Osteoblast (primary cell): Measurements from ENCODE around the gene MAP2K1. TPM values are rescaled to one million over a fixed set of nuclear protein-coding genes. Genes with fewer than 3 reads are reported as not detected.

Source experiments
- DNase-seq: peaks from one replicate; pipeline ENCODE4 v3.0.0; 2011; ENCODE audit warnings: low spot score, mixed read lengths; ENCODE audit not compliant: insufficient read length; ENCODE audit errors: missing footprints
- H2AFZ ChIP-seq: 2 replicates; pipeline ENCODE4 v1.6.0; 2011; ENCODE audit warnings: mild to moderate bottlenecking, low read length
- H3K27ac ChIP-seq: 2 replicates; pipeline ENCODE4 v1.5.1; 2011; ENCODE audit warnings: mild to moderate bottlenecking, low read depth, low read length, moderate library complexity
- H3K27me3 ChIP-seq: 2 replicates; pipeline ENCODE4 v1.6.0; 2012; ENCODE audit warnings: mild to moderate bottlenecking, control low read depth, inconsistent platforms, low read length, moderate library complexity; ENCODE audit not compliant: insufficient read depth
- H3K36me3 ChIP-seq: 2 replicates; pipeline ENCODE4 v1.5.1; 2011; ENCODE audit warnings: mild to moderate bottlenecking, low read length, control low read depth, moderate library complexity; ENCODE audit not compliant: insufficient read depth
- H3K4me1 ChIP-seq: 2 replicates; pipeline ENCODE4 v1.5.1; 2011; ENCODE audit warnings: mild to moderate bottlenecking, low read length, control low read depth, moderate library complexity; ENCODE audit not compliant: insufficient read depth
- H3K4me2 ChIP-seq: 2 replicates; pipeline ENCODE4 v1.6.0; 2011; ENCODE audit warnings: mild to moderate bottlenecking, low read length; ENCODE audit not compliant: insufficient read depth
- H3K4me3 ChIP-seq: fragments of 200-600 bp; sonication (generic); 3 replicates; pipeline ENCODE4 v1.5.1; 2012; ENCODE audit warnings: mild to moderate bottlenecking, low read length, inconsistent platforms; ENCODE audit not compliant: insufficient read depth
- H3K79me2 ChIP-seq: 2 replicates; pipeline ENCODE4 v1.6.0; 2012; ENCODE audit warnings: mild to moderate bottlenecking, low read length, control low read depth, inconsistent platforms; ENCODE audit not compliant: insufficient read depth
- H3K9me3 ChIP-seq: 2 replicates; pipeline ENCODE4 v1.5.1; 2011; ENCODE audit warnings: low read depth, low read length, control low read depth
- H4K20me1 ChIP-seq: 2 replicates; pipeline ENCODE4 v1.6.0; 2012; ENCODE audit warnings: mild to moderate bottlenecking, low read length, control low read depth; ENCODE audit not compliant: insufficient read depth
- total RNA-seq: library from RNA; depleted of rRNA; stranded (reverse); fragments of >200 nt; gene quantifications from 2 replicates; pipeline ENCODE4 v1.2.3, GENCODE V29; 2012
- TF ChIP-seq, protein P1 (sequence below): IDR thresholded peaks from 2 replicates; pipeline ENCODE4 v1.5.1; 2011; ENCODE audit warnings: mild to moderate bottlenecking, low read depth, low read length, moderate library complexity; ENCODE audit errors: extremely low read depth

The MAP2K1 gene
- total RNA-seq, 1 donor = 19.2 TPM

DNA sequence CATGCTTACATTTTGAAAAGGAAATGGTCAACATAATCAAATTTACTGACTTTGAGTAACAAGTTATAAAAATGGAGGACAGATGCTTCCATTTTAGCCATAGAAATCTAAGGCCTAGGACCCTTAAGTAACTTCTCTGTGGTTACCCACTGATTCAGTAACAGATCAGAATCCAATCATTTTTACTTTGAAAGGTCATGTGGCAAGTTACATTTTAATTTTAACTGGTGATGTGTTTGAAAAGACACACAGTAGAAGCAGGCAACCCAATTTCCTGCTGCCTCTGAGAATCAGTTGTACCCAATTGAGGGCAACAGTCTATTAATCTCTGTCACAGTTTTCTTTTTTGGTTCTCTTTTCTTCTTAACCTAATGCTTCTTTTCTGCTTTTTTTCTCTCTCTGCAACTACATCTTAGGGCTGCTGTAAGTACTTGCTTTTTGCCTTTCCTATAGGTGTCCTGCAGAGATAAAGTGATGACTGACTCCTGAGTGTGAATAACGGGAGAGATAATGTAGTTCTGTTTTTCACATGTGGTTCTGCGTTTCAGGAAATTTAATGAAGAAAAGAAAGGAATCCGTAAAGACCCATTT is 121.7 kb downstream of the MAP2K1 start:
- Histone ChIP-seq H2AFZ (no peak overlapping the region), H3K27ac (no peak overlapping the region), H3K27me3 (no peaks in the 10 kb centered on the region), H3K9me3 (no peaks in the 10 kb centered on the region), H3K4me3 (no peak overlapping the region), H3K4me1 (peaks cover 4% of the 10 kb centered on the region), H3K4me2 (no peak overlapping the region), H3K79me2 (peaks cover 49% of the 10 kb centered on the region), H3K36me3 (peaks cover 7% of the 10 kb centered on the region), H4K20me1 (peaks cover 8% of the 10 kb centered on the region)
- DNase-seq = no peak
- TF ChIP-seq, protein P1, sequence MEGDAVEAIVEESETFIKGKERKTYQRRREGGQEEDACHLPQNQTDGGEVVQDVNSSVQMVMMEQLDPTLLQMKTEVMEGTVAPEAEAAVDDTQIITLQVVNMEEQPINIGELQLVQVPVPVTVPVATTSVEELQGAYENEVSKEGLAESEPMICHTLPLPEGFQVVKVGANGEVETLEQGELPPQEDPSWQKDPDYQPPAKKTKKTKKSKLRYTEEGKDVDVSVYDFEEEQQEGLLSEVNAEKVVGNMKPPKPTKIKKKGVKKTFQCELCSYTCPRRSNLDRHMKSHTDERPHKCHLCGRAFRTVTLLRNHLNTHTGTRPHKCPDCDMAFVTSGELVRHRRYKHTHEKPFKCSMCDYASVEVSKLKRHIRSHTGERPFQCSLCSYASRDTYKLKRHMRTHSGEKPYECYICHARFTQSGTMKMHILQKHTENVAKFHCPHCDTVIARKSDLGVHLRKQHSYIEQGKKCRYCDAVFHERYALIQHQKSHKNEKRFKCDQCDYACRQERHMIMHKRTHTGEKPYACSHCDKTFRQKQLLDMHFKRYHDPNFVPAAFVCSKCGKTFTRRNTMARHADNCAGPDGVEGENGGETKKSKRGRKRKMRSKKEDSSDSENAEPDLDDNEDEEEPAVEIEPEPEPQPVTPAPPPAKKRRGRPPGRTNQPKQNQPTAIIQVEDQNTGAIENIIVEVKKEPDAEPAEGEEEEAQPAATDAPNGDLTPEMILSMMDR = no peak

DNA sequence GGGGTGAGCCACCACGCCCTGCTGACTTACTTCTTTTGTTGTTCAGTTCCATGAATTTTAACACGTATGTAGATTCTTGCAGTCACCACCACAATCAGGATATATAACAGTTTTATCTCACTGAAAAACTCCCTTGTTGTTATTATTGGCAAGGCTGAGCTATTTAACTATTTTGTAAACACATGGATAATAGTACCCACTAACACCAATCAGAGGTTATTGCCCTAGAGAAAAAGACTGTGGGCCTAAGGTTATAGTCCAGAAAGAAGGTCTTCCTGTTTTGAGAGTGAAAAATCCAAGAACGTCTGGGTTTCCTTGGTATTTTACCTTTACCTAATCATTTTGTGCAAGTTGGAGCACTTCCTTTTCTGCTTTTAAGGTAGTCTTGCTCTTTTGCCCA is 127.9 kb downstream of the MAP2K1 start:
- H3K4me1 ChIP-seq = peaks cover 5% of the 10 kb centered on the region
- no peak overlapping the region for H2AFZ ChIP-seq
- no peaks in the 10 kb centered on the region for H3K79me2 ChIP-seq
- no peak overlapping the region for H3K4me3 ChIP-seq
- no peak overlapping the region for H3K4me2 ChIP-seq
- H3K27me3 ChIP-seq = no peaks in the 10 kb centered on the region
- H3K36me3 ChIP-seq = peaks cover 6% of the 10 kb centered on the region
- H3K9me3 ChIP-seq = no peaks in the 10 kb centered on the region
- no peak overlapping the region for H3K27ac ChIP-seq
- no peak for DNase-seq
- TF ChIP-seq, protein P1 = no peak
- no peaks in the 10 kb centered on the region for H4K20me1 ChIP-seq

DNA sequence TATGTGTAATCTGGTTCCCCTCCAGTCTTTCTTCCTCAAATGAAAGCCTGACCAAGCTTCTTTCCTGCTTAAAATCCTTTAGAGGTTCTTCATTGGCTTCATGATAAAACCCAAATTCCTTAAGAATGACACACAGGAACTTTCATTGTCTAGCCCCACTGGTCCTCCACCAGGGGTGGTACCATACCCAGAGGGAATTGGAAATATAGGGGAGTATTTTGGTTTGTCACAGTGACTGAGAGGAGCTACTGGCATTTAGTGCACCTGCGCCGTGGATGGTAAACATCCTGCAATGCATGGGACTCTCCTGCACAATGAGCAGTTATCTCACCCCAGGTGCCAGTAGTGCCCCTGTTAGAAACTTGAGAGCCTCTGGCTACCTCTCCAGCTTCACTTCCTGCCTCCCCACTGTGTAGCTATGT is 129.2 kb downstream of the MAP2K1 start:
- H3K27me3 ChIP-seq = no peaks in the 10 kb centered on the region
- no peaks in the 10 kb centered on the region for H4K20me1 ChIP-seq
- H3K4me2 ChIP-seq = no peak overlapping the region
- H3K27ac ChIP-seq = no peak overlapping the region
- TF ChIP-seq, protein P1 = no peak
- no peak overlapping the region for H2AFZ ChIP-seq
- H3K9me3 ChIP-seq = no peaks in the 10 kb centered on the region
- H3K36me3 ChIP-seq = peaks cover 9% of the 10 kb centered on the region
- no peak overlapping the region for H3K4me3 ChIP-seq
- peak; percentile 84 for DNase-seq
- no peaks in the 10 kb centered on the region for H3K79me2 ChIP-seq
- peaks cover 5% of the 10 kb centered on the region for H3K4me1 ChIP-seq

DNA sequence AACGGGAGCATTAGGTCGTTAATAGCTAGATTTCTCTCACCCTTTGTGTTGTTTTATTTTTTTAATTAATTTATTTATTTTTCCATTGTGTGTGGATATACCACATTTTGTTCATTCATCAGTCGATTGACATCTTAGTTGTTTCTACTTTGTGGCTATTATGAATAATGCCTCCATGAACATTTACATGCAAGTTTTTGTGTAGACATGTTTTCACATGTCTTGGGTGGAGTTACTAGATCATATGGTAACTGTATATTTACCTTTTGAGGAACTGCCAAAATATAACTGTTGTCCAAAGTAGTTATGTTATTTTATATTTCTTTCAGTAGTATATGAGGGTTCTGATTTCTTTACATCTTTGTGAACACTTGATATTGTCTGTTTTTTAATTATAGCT is 137.2 kb downstream of the MAP2K1 start:
- TF ChIP-seq, protein P1 = no peak

More for the DNA sequence above, 137.2 kb downstream of the MAP2K1 start:
- no peak for DNase-seq
- Histone ChIP-seq H4K20me1 (no peaks in the 10 kb centered on the region), H3K9me3 (no peaks in the 10 kb centered on the region), H2AFZ (no peak overlapping the region), H3K4me3 (no peak overlapping the region), H3K27ac (no peak overlapping the region), H3K79me2 (no peaks in the 10 kb centered on the region), H3K36me3 (peaks cover 27% of the 10 kb centered on the region), H3K4me1 (no peaks in the 10 kb centered on the region), H3K27me3 (no peaks in the 10 kb centered on the region), H3K4me2 (no peak overlapping the region)
